ENCODE data around the gene KIZ. TPM values are rescaled to one million over a fixed set of nuclear protein-coding genes. Genes with fewer than 3 reads are reported as not detected.

KIZ gene
- total RNA-seq, 1 experiment from 2014 or later = 9.1 TPM

DNA sequence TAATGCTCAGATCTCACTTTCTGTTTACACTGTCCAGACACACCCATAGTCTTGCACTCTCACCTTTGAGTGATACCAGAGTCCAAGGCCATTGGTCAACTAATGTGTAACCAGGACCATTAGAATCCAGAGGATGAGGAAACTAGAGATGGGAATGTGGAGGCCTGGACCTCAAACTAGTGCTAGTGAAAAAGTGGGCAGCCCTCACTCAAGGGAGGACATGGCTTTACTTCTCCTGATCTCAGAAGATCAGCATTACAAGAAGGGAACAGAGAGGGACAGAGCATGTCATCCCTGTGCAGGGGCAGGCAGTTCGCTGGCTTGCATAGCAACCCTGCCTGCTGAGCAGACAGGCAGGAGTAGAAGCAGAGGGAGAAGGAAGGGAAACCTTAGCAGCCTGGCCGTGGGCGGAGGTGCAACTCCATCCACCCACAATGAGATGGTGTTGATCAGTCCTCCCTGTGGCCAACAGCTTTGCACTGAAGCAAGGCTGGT, 154.7 kb downstream of the KIZ start:
- no peak for DNase-seq (ENCODE audit: low spot score)
- no peaks in the 10 kb centered on the region for H3K36me3 ChIP-seq (ENCODE audit: insufficient read depth, low read length, poor library complexity, severe bottlenecking)
- TF ChIP-seq EZH2 (IDR thresholded peaks at IDR 0.05; ENCODE audit: borderline replicate concordance, low read depth, low read length, poor library complexity, severe bottlenecking) = no peak
- TF ChIP-seq, protein P1, sequence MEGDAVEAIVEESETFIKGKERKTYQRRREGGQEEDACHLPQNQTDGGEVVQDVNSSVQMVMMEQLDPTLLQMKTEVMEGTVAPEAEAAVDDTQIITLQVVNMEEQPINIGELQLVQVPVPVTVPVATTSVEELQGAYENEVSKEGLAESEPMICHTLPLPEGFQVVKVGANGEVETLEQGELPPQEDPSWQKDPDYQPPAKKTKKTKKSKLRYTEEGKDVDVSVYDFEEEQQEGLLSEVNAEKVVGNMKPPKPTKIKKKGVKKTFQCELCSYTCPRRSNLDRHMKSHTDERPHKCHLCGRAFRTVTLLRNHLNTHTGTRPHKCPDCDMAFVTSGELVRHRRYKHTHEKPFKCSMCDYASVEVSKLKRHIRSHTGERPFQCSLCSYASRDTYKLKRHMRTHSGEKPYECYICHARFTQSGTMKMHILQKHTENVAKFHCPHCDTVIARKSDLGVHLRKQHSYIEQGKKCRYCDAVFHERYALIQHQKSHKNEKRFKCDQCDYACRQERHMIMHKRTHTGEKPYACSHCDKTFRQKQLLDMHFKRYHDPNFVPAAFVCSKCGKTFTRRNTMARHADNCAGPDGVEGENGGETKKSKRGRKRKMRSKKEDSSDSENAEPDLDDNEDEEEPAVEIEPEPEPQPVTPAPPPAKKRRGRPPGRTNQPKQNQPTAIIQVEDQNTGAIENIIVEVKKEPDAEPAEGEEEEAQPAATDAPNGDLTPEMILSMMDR (conservative IDR thresholded peaks at IDR 0.05; ENCODE audit: low read depth, low read length) = no peak
- H3K27me3 ChIP-seq (replicated peaks; ENCODE audit: insufficient read depth, low read depth, low read length, poor library complexity) = no peaks in the 10 kb centered on the region
- POLR2A ChIA-PET (ENCODE audit: low non-redundant PET) = no interaction called here
- H3K27ac ChIP-seq (ENCODE audit: low read depth, low read length, poor library complexity, severe bottlenecking) = no peak overlapping the region
- no peak overlapping the region for H3K4me3 ChIP-seq (ENCODE audit: low read depth, low read length, poor library complexity, severe bottlenecking)
- no peaks in the 10 kb centered on the region for H3K4me1 ChIP-seq (ENCODE audit: insufficient read depth, low read length, poor library complexity, severe bottlenecking)
- H3K9me3 ChIP-seq (ENCODE audit: low read depth, low read length, poor library complexity, severe bottlenecking) = no peaks in the 10 kb centered on the region
- no TSS peak for BruUV-seq (replicated peaks)
- intact Hi-C loops (cut with micrococcal nuclease; ENCODE audit: unreplicated experiment) = no loop called here
- CTCF ChIA-PET = no interaction called here

DNA sequence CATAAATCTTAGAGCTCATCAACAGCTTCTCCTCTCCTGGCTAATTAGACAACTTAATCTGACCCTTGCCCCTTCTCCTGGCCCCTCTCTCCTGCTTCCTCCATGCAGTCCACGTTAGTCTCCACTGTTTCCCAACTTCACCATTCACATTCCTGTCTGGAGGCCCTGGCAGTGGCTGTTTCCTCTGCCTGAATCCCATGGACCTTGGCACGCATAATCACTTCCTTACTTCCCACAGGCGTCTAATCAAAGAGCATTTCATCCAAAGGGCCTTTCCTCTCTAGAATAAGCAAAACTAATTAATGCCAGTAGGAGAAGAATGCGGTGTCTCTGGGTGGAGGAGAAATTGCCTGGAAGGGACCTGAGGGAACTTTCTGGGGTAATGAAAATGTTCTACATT, 160.9 kb downstream of the KIZ start:
- intact Hi-C loops (cut with micrococcal nuclease; ENCODE audit: unreplicated experiment) = no loop called here
- ChIA-PET CTCF (no interaction called here), POLR2A (ENCODE audit: low non-redundant PET) (no interaction called here)
- BruUV-seq (replicated peaks) = no TSS peak
- Histone ChIP-seq H3K27ac (ENCODE audit: low read depth, low read length, poor library complexity, severe bottlenecking) (no peak overlapping the region), H3K4me1 (ENCODE audit: insufficient read depth, low read length, poor library complexity, severe bottlenecking) (no peaks in the 10 kb centered on the region), H3K36me3 (ENCODE audit: insufficient read depth, low read length, poor library complexity, severe bottlenecking) (no peaks in the 10 kb centered on the region), H3K9me3 (ENCODE audit: low read depth, low read length, poor library complexity, severe bottlenecking) (no peaks in the 10 kb centered on the region), H3K27me3 (replicated peaks; ENCODE audit: insufficient read depth, low read depth, low read length, poor library complexity) (no peaks in the 10 kb centered on the region), H3K4me3 (ENCODE audit: low read depth, low read length, poor library complexity, severe bottlenecking) (no peak overlapping the region)
- DNase-seq (ENCODE audit: low spot score) = no peak
- no peak for TF ChIP-seq EZH2 (IDR thresholded peaks at IDR 0.05; ENCODE audit: borderline replicate concordance, low read depth, low read length, poor library complexity, severe bottlenecking)
- TF ChIP-seq, protein P1 (conservative IDR thresholded peaks at IDR 0.05; ENCODE audit: low read depth, low read length) = no peak

DNA sequence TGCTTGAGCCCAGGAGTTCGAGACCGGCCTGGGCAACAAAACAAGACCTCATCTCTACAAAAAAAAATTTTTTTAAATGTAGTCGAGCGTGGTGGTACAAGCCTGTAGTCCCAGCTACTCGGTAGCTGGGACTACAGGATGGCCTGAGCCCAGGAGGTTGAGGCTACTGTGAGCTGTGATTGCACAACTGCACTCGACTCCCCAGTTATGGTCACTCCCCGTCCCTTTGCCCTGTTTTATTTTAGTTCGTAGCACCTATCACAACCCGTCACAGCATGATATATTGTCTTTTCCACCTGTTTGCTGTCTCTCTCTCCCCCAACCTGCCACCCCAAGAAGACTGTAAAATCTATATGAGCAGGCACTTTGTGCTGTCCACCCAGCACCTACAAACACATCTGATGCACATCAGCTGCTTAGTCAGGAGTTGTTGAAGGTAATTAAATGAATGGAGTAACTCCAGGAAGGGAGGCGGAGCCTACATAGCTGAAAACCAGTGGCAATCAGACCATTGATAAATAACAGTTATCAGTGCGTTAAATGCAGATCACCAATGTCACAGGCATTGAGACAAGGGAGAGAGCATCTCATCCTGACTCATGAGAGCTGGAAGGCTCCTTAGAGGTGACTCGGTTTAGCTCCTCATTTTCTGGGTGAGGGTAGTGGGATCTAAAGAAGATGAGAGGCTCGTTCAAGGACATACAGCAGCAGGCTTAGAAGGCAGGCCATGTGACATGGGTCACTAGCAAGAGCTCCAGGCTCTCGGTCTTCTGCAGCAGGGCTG, 162.9 kb downstream of the KIZ start:
- no peak for DNase-seq (ENCODE audit: low spot score)
- BruUV-seq (replicated peaks) = no TSS peak
- no peak overlapping the region for H3K4me3 ChIP-seq (ENCODE audit: low read depth, low read length, poor library complexity, severe bottlenecking)
- ChIA-PET POLR2A (ENCODE audit: low non-redundant PET) (no interaction called here), CTCF (no interaction called here)
- intact Hi-C loops (cut with micrococcal nuclease; ENCODE audit: unreplicated experiment) = no loop called here
- no peak for TF ChIP-seq EZH2 (IDR thresholded peaks at IDR 0.05; ENCODE audit: borderline replicate concordance, low read depth, low read length, poor library complexity, severe bottlenecking)
- TF ChIP-seq, protein P1 (conservative IDR thresholded peaks at IDR 0.05; ENCODE audit: low read depth, low read length) = no peak
- H3K27ac ChIP-seq (ENCODE audit: low read depth, low read length, poor library complexity, severe bottlenecking) = no peak overlapping the region
- no peaks in the 10 kb centered on the region for H3K9me3 ChIP-seq (ENCODE audit: low read depth, low read length, poor library complexity, severe bottlenecking)
- no peaks in the 10 kb centered on the region for H3K4me1 ChIP-seq (ENCODE audit: insufficient read depth, low read length, poor library complexity, severe bottlenecking)
- no peaks in the 10 kb centered on the region for H3K36me3 ChIP-seq (ENCODE audit: insufficient read depth, low read length, poor library complexity, severe bottlenecking)
- no peaks in the 10 kb centered on the region for H3K27me3 ChIP-seq (replicated peaks; ENCODE audit: insufficient read depth, low read depth, low read length, poor library complexity)

Data from A673 (cell line).